K562 (cell line): ENCODE data around the gene SLC16A1. TPM values are rescaled to one million over a fixed set of nuclear protein-coding genes. Genes with fewer than 3 reads are reported as not detected.

Source experiments
- ARHGAP35 ChIP-seq: fragments of 450-650 bp; IDR thresholded peaks from 2 replicates; pipeline ENCODE4 v1.6.1; 2018; ENCODE audit not compliant: partially characterized antibody
- ARID2 ChIP-seq: fragments of 450-650 bp; IDR thresholded peaks from 2 replicates; pipeline ENCODE4 v1.6.1; 2017; ENCODE audit warnings: antibody characterized with exemption, mild to moderate bottlenecking
- ARID3B ChIP-seq: fragments of 250-450 bp; sonication (Bioruptor Pico); IDR thresholded peaks from 2 replicates; pipeline ENCODE4 v1.4.0; 2020; ENCODE audit warnings: borderline replicate concordance
- ATF1 ChIP-seq, 2 experiments: fragments of 450-650 bp in 1 of 2; IDR thresholded peaks; 2 replicates each; pipeline ENCODE4 v1.6.1; 2016; ENCODE audit warnings: missing compliant biosample characterization in 1 of 2, missing genetic modification characterization in 1 of 2
- CREM ChIP-seq: IDR thresholded peaks from 2 replicates; pipeline ENCODE4 v1.6.1; 2014; ENCODE audit warnings: antibody characterized with exemption, low read depth
- GTF2B ChIP-seq: IDR thresholded peaks from 2 replicates; pipeline ENCODE4 v1.6.1; 2011; ENCODE audit not compliant: insufficient read length; ENCODE audit errors: extremely low read depth
- MCM2 ChIP-seq: fragments of 450-650 bp; IDR thresholded peaks from 2 replicates; pipeline ENCODE4 v1.6.1; 2017; ENCODE audit warnings: low read depth, mild to moderate bottlenecking
- MTA3 ChIP-seq: fragments of 450-650 bp; formaldehyde crosslinking; IDR thresholded peaks from 2 replicates; pipeline ENCODE4 v1.6.1; 2017; ENCODE audit warnings: mild to moderate bottlenecking, borderline replicate concordance
- NCOA1 ChIP-seq: fragments of 450-650 bp; IDR thresholded peaks from 2 replicates; pipeline ENCODE4 v1.6.1; 2016; ENCODE audit warnings: low read depth
- NELFE ChIP-seq: IDR thresholded peaks from 2 replicates; pipeline ENCODE4 v1.6.1; 2011; ENCODE audit warnings: mild to moderate bottlenecking; ENCODE audit not compliant: insufficient read depth, insufficient read length
- TBL1XR1 ChIP-seq, 2 experiments: IDR thresholded peaks; 2 replicates each; pipeline ENCODE4 v1.6.1; 2012; ENCODE audit warnings: improper control_type of control experiment in 2 of 2, low read length in 2 of 2, mild to moderate bottlenecking in 1 of 2
- ZNF407 ChIP-seq: fragments of 450-650 bp; IDR thresholded peaks from 2 replicates; pipeline ENCODE4 v1.6.1; 2016; ENCODE audit warnings: low read depth
- ZNF445 ChIP-seq: fragments of 250-450 bp; sonication (Bioruptor Pico); IDR thresholded peaks from 2 replicates; pipeline ENCODE4 v1.4.0; 2020; ENCODE audit warnings: low read depth, mild to moderate bottlenecking, moderate library complexity
- polyA plus RNA-seq, 8 experiments: library from polyadenylated mRNA; depleted of rRNA in 4 of 8; stranded (reverse) in 5 of 8; unstranded in 3 of 8; fragments of >200 nt; fragmentation: Nextera tagmentation in 2 of 8; fragmentation: Illumina TruSeq in 1 of 8; extraction: Ambion mirVana in 2 of 8; extraction: Trizol in 1 of 8; gene quantifications; 2 replicates each; pipeline versions ENCODE4 v1.2.1 to v1.2.3, GENCODE V29; 2011 to 2014; ENCODE audit warnings: inconsistent platforms in 1 of 8, missing spikeins in 1 of 8
- total RNA-seq, 7 experiments: library from RNA; depleted of rRNA in 6 of 7; stranded (reverse); fragments of >200 nt in 6 of 7; fragmentation: Illumina TruSeq in 2 of 7; extraction: Trizol in 2 of 7; gene quantifications; 2 replicates each; pipeline versions ENCODE4 v1.2.1 to v1.2.3, GENCODE V29; 2011 to 2021; ENCODE audit warnings: low replicate concordance in 1 of 7
- TF ChIP-seq, protein P1 (sequence below): fragments of 250-450 bp; sonication (Bioruptor Pico); IDR thresholded peaks from 2 replicates; pipeline ENCODE4 v1.5.0; 2022; ENCODE audit warnings: mild to moderate bottlenecking

Gene SLC16A1
- total and polyA plus RNA-seq, 9 of the 15 experiments (the other 6 are each of a cell fraction or from before 2014, with no cell fraction given) = 73.1 to 244 (median 117) TPM

DNA sequence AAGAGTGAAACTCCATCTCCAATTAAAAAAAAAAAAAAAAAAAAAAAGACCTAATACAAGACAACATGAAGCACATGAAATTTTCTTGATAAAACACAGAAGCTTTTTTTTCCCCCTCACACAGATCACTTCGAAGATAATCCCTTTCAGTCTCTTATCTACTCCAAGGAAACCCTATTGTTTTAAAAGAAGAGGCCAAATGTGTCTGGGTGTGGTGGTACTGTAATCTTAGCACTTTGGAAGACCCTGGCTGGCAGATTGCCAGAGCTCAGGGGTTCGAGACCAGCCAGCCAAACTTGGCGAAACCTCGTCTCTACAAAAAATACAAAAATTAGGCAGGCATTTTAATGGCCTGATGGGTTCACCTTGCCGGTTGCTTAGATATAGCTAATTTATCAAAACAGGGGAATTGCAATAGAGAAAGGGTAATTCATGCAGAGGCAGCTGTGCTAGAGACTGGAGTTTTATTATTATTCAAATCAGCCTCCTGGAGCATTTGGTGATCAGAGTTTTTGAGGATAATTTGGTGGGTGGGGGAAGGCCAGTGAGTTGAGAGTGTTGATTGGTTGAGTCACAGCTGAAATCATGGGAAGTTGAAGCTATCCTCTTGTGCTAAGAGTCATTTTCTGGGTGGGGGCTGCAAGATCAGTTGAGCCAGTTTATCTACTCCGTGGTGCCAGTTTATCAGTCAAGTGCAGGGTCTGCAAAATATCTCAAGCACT, 62.5 kb downstream of the SLC16A1 start (continued):
- TF ChIP-seq ARID3B (CRISPR knock-in tag) = no peak
- TF ChIP-seq TBL1XR1 (IDR thresholded peaks at IDR 0.05; ENCODE audit: low read length in 2 of 2) = 0 out of 4 replicates have a peak, but pooled peaks of 1 of the 2 experiments have one; percentile 19
- no peak for TF ChIP-seq ATF1 (CRISPR knock-in tag; IDR thresholded peaks at IDR 0.05)
- TF ChIP-seq ATF1 (tag; IDR thresholded peaks at IDR 0.05) = 0 out of 2 replicates have a peak, but pooled peaks have one; percentile 10
- TF ChIP-seq GTF2B = no peak
- peak; percentile 76; the same call in 1 of the 2 replicates for TF ChIP-seq ZNF445 (CRISPR knock-in tag)
- no peak for TF ChIP-seq ZNF407
- TF ChIP-seq MTA3 = no peak
- no peak for TF ChIP-seq ARHGAP35
- 0 out of 2 replicates have a peak, but pooled peaks have one; percentile 10 for TF ChIP-seq CREM
- no peak for TF ChIP-seq ARID2
- TF ChIP-seq, protein P1, sequence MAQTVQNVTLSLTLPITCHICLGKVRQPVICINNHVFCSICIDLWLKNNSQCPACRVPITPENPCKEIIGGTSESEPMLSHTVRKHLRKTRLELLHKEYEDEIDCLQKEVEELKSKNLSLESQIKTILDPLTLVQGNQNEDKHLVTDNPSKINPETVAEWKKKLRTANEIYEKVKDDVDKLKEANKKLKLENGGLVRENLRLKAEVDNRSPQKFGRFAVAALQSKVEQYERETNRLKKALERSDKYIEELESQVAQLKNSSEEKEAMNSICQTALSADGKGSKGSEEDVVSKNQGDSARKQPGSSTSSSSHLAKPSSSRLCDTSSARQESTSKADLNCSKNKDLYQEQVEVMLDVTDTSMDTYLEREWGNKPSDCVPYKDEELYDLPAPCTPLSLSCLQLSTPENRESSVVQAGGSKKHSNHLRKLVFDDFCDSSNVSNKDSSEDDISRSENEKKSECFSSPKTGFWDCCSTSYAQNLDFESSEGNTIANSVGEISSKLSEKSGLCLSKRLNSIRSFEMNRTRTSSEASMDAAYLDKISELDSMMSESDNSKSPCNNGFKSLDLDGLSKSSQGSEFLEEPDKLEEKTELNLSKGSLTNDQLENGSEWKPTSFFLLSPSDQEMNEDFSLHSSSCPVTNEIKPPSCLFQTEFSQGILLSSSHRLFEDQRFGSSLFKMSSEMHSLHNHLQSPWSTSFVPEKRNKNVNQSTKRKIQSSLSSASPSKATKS (CRISPR knock-in tag) = no peak
- no peak for TF ChIP-seq NCOA1
- TF ChIP-seq NELFE = no peak
- no peak for TF ChIP-seq MCM2
